GM12878 (cell line): Measurements from ENCODE around the gene SETBP1. TPM values are rescaled to one million over a fixed set of nuclear protein-coding genes. Genes with fewer than 3 reads are reported as not detected.

Source experiments
- ATAC-seq: fragments of 200-7000 bp; cut with Tn5 transposase; 3 replicates; pipeline ENCODE4 v1.9.1; 2020; ENCODE audit warnings: mild to moderate bottlenecking, moderate library complexity
- BruUV-seq: library from RNA; stranded (reverse); fragments of 400-500 nt; replicated peaks from 2 replicates; lab custom pipeline; 2021; lab: Mats Ljungman, UMichigan
- CTCF ChIA-PET: fragments of 300-600 bp; sonication (Branson Sonifier 250); formaldehyde crosslinking; extraction: SDS; loops from one replicate; lab custom pipeline; 2021; ENCODE audit warnings: inconsistent platforms; lab: Yijun Ruan, JAX
- POLR2A ChIA-PET: fragments of 350-600 bp; formaldehyde crosslinking; extraction: SDS; loops from one replicate; lab custom pipeline; 2021; ENCODE audit warnings: inconsistent platforms; lab: Charles Lee
- RAD21 ChIA-PET: fragments of 300-600 bp; sonication (Branson Sonifier 250); formaldehyde crosslinking; loops from one replicate; lab custom pipeline; 2023; ENCODE audit warnings: antibody characterized with exemption; ENCODE audit not compliant: unreplicated experiment; lab: Charles Lee
- SMC1A ChIA-PET: fragments of 300-600 bp; sonication (Branson Sonifier 250); formaldehyde crosslinking; loops from one replicate; lab custom pipeline; 2023; ENCODE audit not compliant: unreplicated experiment, uncharacterized antibody; lab: Charles Lee
- DNase-seq: peaks from one replicate; pipeline ENCODE4 v3.0.0-alpha.2; 2011; ENCODE audit warnings: low read depth, low spot score
- FAIRE-seq: peaks from 3 replicates; lab custom pipeline; 2011; peaks lifted over from hg19 to GRCh38; lab: Jason Lieb, UNC
- H2AFZ ChIP-seq: 2 replicates; pipeline ENCODE4 v1.6.0; 2011; ENCODE audit warnings: low read depth, low read length, control low read depth; ENCODE audit not compliant: control insufficient read depth
- H3K27ac ChIP-seq: 2 replicates; pipeline ENCODE4 v1.5.1; 2011; ENCODE audit warnings: control low read depth; ENCODE audit not compliant: control insufficient read depth, insufficient read depth
- H3K27me3 ChIP-seq, 2 experiments: replicated peaks in 1 of 2; 2 replicates each; pipeline versions ENCODE4 v1.6.0 to v1.6.1; 2011; ENCODE audit warnings: low read length in 1 of 2; ENCODE audit not compliant: control insufficient read depth in 2 of 2, insufficient read depth in 2 of 2
- H3K36me3 ChIP-seq, 2 experiments: 2 replicates each; pipeline ENCODE4 v1.5.1; 2011; ENCODE audit warnings: low read length in 1 of 2; ENCODE audit not compliant: control insufficient read depth in 2 of 2, insufficient read depth in 2 of 2
- H3K4me1 ChIP-seq: 2 replicates; pipeline ENCODE4 v1.6.1; 2011; ENCODE audit warnings: mild to moderate bottlenecking, low read length, moderate library complexity, mixed read lengths; ENCODE audit not compliant: control insufficient read depth, insufficient read depth
- H3K4me2 ChIP-seq: 2 replicates; pipeline ENCODE4 v1.6.0; 2011; ENCODE audit warnings: control low read depth; ENCODE audit not compliant: control insufficient read depth, insufficient read depth
- H3K4me3 ChIP-seq: fragments of 200-600 bp; sonication (generic); 2 replicates; pipeline ENCODE4 v1.5.1; 2016
- H3K79me2 ChIP-seq: 2 replicates; pipeline ENCODE4 v1.6.0; 2011; ENCODE audit warnings: low read length; ENCODE audit not compliant: control insufficient read depth, insufficient read depth
- H3K9ac ChIP-seq: 2 replicates; pipeline ENCODE4 v1.8.0; 2011; ENCODE audit warnings: low read length, control low read depth, mixed read lengths; ENCODE audit not compliant: control insufficient read depth, insufficient read depth
- H3K9me3 ChIP-seq: replicated peaks from 3 replicates; pipeline ENCODE4 v1.5.1; 2011; ENCODE audit warnings: mild to moderate bottlenecking, low read length; ENCODE audit not compliant: control insufficient read depth, insufficient read depth
- H4K20me1 ChIP-seq: 2 replicates; pipeline ENCODE4 v1.6.0; 2011; ENCODE audit not compliant: control insufficient read depth, insufficient read depth
- BCL11A ChIP-seq: IDR thresholded peaks from 2 replicates; pipeline ENCODE4 v1.6.1; 2011; ENCODE audit warnings: low read depth, low read length
- HDGF ChIP-seq: fragments of 450-650 bp; IDR thresholded peaks from 2 replicates; pipeline ENCODE4 v1.6.1; 2016; ENCODE audit warnings: antibody characterized with exemption
- SMAD5 ChIP-seq: IDR thresholded peaks from 2 replicates; pipeline ENCODE4 v1.6.1; 2016; ENCODE audit warnings: antibody characterized with exemption, low read depth
- SRF ChIP-seq, 2 experiments: IDR thresholded peaks; 2 replicates each; pipeline ENCODE4 v1.6.1; 2011; ENCODE audit warnings: low read depth in 2 of 2, low read length in 2 of 2, mild to moderate bottlenecking in 1 of 2, moderate library complexity in 1 of 2
- ZNF207 ChIP-seq: fragments of 450-650 bp; IDR thresholded peaks from 2 replicates; pipeline ENCODE4 v1.6.1; 2014; ENCODE audit warnings: antibody characterized with exemption, mild to moderate bottlenecking, borderline replicate concordance
- ZNF622 ChIP-seq: fragments of 450-650 bp; IDR thresholded peaks from 2 replicates; pipeline ENCODE4 v1.6.1; 2017; ENCODE audit warnings: mild to moderate bottlenecking, inconsistent platforms
- WGBS: methylation state at CpG from one replicate; pipeline ENCODE4 v1.1.6; 2016; ENCODE audit warnings: low lambda C conversion rate; ENCODE audit not compliant: insufficient replicate concordance, insufficient coverage; ENCODE audit errors: missing lambda C conversion rate; 5-methylcytosine and 5-hydroxymethylcytosine counted together
- in situ Hi-C: fragments of 300-500 bp; cut with MboI; formaldehyde crosslinking; loops from 9 replicates; pipeline ENCODE4 v1.14.3; 2018; ENCODE audit warnings: mixed read lengths
- intact Hi-C: fragments of 100-400 bp; cut with micrococcal nuclease; formaldehyde crosslinking; loops from one replicate; pipeline ENCODE4 v1.14.2; 2022; ENCODE audit not compliant: unreplicated experiment
- polyA plus RNA-seq, 11 experiments: library from polyadenylated mRNA; depleted of rRNA in 4 of 11; unstranded in 6 of 11; stranded (reverse) in 5 of 11; fragments of >200 nt; fragmentation: Nextera tagmentation in 4 of 11; fragmentation: Illumina TruSeq in 1 of 11; extraction: Ambion mirVana in 4 of 11; extraction: Trizol in 1 of 11; gene quantifications; 1 replicate in 1 of 11; 2 replicates in 10 of 11; pipeline versions ENCODE4 v1.2.1 to v1.2.3, GENCODE V29; 2011 to 2016; ENCODE audit warnings: inconsistent platforms in 2 of 11, missing spikeins in 2 of 11, low read depth in 1 of 11
- total RNA-seq, 4 experiments: library from RNA; depleted of rRNA in 3 of 4; stranded (reverse); fragments of >200 nt in 3 of 4; fragmentation: Illumina TruSeq in 1 of 4; extraction: Trizol in 1 of 4; gene quantifications; 2 replicates each; pipeline versions ENCODE4 v1.2.1 to v1.2.3, GENCODE V29; 2013 to 2021
- TF ChIP-seq, protein P1 (sequence below): IDR thresholded peaks from 2 replicates; pipeline ENCODE4 v1.6.1; 2012; ENCODE audit warnings: low read length, inconsistent platforms
- TF ChIP-seq, protein P2 (sequence below): fragments of 450-650 bp; IDR thresholded peaks from 2 replicates; pipeline ENCODE4 v1.6.1; 2016; ENCODE audit warnings: mild to moderate bottlenecking, moderate library complexity, borderline replicate concordance

SETBP1 gene
- total and polyA plus RNA-seq, 10 of the 15 experiments (the other 5 are each of a cell fraction or from before 2014, with no cell fraction given), result 0.99 to 29.7 (median 8.3) TPM

DNA sequence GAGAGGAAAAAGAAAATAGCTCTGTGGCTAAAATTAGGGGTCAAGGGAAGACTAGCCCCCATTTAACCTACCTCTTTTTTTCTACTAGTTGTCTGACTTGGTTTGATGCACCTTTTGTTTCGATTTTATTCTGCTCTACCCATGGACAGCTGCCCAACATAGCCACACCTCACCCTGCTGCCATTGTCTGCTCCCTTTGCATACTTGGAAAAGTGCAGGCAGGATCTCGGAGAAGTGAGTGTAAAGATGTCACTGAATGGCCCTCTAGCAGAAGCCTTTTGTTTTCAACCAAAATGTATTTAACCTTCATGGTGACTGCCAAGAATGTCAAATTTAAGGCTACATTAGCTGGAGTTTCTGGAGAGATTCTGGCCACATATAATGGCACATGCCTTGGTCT, 62.9 kb downstream of the SETBP1 start (continued):
- TF ChIP-seq, protein P1, sequence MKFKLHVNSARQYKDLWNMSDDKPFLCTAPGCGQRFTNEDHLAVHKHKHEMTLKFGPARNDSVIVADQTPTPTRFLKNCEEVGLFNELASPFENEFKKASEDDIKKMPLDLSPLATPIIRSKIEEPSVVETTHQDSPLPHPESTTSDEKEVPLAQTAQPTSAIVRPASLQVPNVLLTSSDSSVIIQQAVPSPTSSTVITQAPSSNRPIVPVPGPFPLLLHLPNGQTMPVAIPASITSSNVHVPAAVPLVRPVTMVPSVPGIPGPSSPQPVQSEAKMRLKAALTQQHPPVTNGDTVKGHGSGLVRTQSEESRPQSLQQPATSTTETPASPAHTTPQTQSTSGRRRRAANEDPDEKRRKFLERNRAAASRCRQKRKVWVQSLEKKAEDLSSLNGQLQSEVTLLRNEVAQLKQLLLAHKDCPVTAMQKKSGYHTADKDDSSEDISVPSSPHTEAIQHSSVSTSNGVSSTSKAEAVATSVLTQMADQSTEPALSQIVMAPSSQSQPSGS, result no peak
- no peak for TF ChIP-seq ZNF622

DNA sequence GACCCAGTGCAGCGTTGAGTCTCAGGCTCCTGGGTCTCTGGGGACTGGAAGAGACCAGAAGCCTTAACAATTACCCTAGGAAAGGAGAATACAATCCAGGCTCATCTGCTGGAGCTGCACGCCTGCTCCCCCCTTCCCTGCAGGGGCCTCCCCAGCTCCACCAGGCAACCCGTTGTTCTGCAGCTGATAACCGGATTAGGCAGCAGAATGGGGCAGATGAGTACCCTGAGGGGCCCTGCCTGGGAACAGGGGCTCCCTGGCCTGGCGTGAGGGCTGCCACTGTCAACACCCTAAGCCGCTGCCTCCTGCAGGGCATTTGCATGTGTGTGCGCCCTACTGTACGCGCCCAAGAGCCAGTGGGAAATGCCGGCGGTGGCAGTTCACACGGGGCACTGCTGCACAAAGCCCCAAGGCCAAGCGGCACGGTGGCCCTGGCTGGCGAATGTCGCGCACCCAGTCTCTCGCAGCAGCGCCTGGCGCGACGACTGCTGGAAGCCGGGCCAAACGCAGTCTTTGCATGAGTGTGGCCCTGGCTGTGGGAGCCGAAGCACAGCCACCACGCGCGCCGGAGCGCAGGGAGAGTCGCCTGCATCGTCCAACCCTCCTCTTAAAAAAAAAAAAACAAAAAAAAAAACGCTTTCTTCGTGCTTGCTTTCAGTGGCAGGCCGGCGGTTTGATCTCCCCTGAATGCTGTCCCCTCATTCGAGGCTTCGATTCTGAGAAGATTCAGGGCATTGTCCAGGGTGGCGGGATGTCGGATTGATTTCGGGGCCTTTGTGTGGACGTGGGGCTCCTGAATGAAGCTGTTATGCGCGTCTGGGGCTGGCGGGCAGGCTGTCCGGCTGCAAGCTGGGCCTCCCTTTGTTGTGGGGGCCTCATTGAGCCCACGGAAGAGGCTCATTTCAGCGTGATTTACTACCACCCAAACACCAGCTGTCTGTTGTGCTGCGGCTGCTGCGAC, 63.8 kb downstream of the SETBP1 start:
- RAD21 ChIA-PET, result no interaction called here
- no peak for TF ChIP-seq SRF (IDR thresholded peaks at IDR 0.05; ENCODE audit: low read depth in 2 of 2, low read length in 2 of 2)
- no peak for TF ChIP-seq BCL11A
- no peak for TF ChIP-seq ZNF207
- TF ChIP-seq, protein P2, sequence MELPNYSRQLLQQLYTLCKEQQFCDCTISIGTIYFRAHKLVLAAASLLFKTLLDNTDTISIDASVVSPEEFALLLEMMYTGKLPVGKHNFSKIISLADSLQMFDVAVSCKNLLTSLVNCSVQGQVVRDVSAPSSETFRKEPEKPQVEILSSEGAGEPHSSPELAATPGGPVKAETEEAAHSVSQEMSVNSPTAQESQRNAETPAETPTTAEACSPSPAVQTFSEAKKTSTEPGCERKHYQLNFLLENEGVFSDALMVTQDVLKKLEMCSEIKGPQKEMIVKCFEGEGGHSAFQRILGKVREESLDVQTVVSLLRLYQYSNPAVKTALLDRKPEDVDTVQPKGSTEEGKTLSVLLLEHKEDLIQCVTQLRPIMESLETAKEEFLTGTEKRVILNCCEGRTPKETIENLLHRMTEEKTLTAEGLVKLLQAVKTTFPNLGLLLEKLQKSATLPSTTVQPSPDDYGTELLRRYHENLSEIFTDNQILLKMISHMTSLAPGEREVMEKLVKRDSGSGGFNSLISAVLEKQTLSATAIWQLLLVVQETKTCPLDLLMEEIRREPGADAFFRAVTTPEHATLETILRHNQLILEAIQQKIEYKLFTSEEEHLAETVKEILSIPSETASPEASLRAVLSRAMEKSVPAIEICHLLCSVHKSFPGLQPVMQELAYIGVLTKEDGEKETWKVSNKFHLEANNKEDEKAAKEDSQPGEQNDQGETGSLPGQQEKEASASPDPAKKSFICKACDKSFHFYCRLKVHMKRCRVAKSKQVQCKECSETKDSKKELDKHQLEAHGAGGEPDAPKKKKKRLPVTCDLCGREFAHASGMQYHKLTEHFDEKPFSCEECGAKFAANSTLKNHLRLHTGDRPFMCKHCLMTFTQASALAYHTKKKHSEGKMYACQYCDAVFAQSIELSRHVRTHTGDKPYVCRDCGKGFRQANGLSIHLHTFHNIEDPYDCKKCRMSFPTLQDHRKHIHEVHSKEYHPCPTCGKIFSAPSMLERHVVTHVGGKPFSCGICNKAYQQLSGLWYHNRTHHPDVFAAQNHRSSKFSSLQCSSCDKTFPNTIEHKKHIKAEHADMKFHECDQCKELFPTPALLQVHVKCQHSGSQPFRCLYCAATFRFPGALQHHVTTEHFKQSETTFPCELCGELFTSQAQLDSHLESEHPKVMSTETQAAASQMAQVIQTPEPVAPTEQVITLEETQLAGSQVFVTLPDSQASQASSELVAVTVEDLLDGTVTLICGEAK, result no peak
- no peak for TF ChIP-seq SMAD5
- TF ChIP-seq HDGF, result no peak
- no peak overlapping the region for H3K9ac ChIP-seq
- intact Hi-C loops, result no loop called here
- peaks cover 22% of the 10 kb centered on the region for H3K4me1 ChIP-seq
- H2AFZ ChIP-seq, result no peak overlapping the region
- no peaks in the 10 kb centered on the region for H3K27me3 ChIP-seq
- FAIRE-seq (no peak), ATAC-seq (no peak), DNase-seq (no peak)
- no peak overlapping the region for H3K27ac ChIP-seq
- POLR2A ChIA-PET, result no interaction called here
- CTCF ChIA-PET, result interaction anchor here (0.9 to 1.7 kb wide), 2 partner anchors 12 to 18 kb away, joined by 3 to 4 read pairs; no protein-coding TSS in a partner anchor
- no peak overlapping the region for H3K4me2 ChIP-seq
- WGBS, result 95% methylated on average over 50 of the region's 50 CpGs
- in situ Hi-C loops, result no loop called here
- no peaks in the 10 kb centered on the region for H3K79me2 ChIP-seq
- H3K9me3 ChIP-seq, result no peaks in the 10 kb centered on the region
- H3K36me3 ChIP-seq, result peaks cover 0 to 4% of the 10 kb centered on the region in 2 experiments; a peak in 1 of 4 replicates
- H4K20me1 ChIP-seq, result no peaks in the 10 kb centered on the region
- no TSS peak for BruUV-seq
- H3K4me3 ChIP-seq, result no peak overlapping the region
- SMC1A ChIA-PET, result interaction anchor here (1.1 to 1.6 kb wide), 2 partner anchors 10 to 13 kb away, joined by 4 read pairs; no protein-coding TSS in a partner anchor
